Measurements from ENCODE around the gene SMARCB1.
A peak's percentile ranks its signal among the peaks of the same experiment; 100 is the strongest.

Gene SMARCB1

GRCh38 chr22:23774114-23774921 lies 12.4 kb upstream of the SMARCB1 start:
- no peak for DNase-seq (ENCODE audit: low read depth in 2 of 2)
- no peak overlapping the region for H3K4me3 ChIP-seq (replicated peaks in 1 of 2; ENCODE audit: low read depth in 2 of 2, low read length in 2 of 2)
- no peak for TF ChIP-seq CTCF (IDR thresholded peaks at IDR 0.05; ENCODE audit: low read depth, low read length)

- peak in 1 of 2 donors; percentile 83 for DNase-seq (ENCODE audit: low read depth in 2 of 2)
- H3K4me3 ChIP-seq (replicated peaks in 1 of 2; ENCODE audit: low read depth in 2 of 2, low read length in 2 of 2), result no peak overlapping the region
- no peak for TF ChIP-seq CTCF (IDR thresholded peaks at IDR 0.05; ENCODE audit: low read depth, low read length)
Measured at GRCh38 chr22:23774922-23775436, 11.8 kb upstream of the SMARCB1 start.

GRCh38 chr22:23775779-23776375 lies 10.9 kb upstream of the SMARCB1 start:
- no peak for DNase-seq (ENCODE audit: low read depth in 2 of 2)
- TF ChIP-seq CTCF (IDR thresholded peaks at IDR 0.05; ENCODE audit: low read depth, low read length), result no peak
- H3K4me3 ChIP-seq (replicated peaks in 1 of 2; ENCODE audit: low read depth in 2 of 2, low read length in 2 of 2), result no peak overlapping the region

- no peak overlapping the region for H3K4me3 ChIP-seq (replicated peaks in 1 of 2; ENCODE audit: low read depth in 2 of 2, low read length in 2 of 2)
- TF ChIP-seq CTCF (IDR thresholded peaks at IDR 0.05; ENCODE audit: low read depth, low read length), result no peak
- no peak for DNase-seq (ENCODE audit: low read depth in 2 of 2)
Measured at GRCh38 chr22:23777776-23778576, 8.8 kb upstream of the SMARCB1 start.

GRCh38 chr22:23778577-23778900 lies 8.2 kb upstream of the SMARCB1 start:
- TF ChIP-seq CTCF (IDR thresholded peaks at IDR 0.05; ENCODE audit: low read depth, low read length), result no peak
- no peak for DNase-seq (ENCODE audit: low read depth in 2 of 2)
- H3K4me3 ChIP-seq (replicated peaks in 1 of 2; ENCODE audit: low read depth in 2 of 2, low read length in 2 of 2), result no peak overlapping the region

GRCh38 chr22:23779083-23779482 lies 7.7 kb upstream of the SMARCB1 start:
- no peak for TF ChIP-seq CTCF (IDR thresholded peaks at IDR 0.05; ENCODE audit: low read depth, low read length)
- DNase-seq (ENCODE audit: low read depth in 2 of 2), result no peak

More at GRCh38 chr22:23779083-23779482, 7.7 kb upstream of the SMARCB1 start:
- no peak overlapping the region for H3K4me3 ChIP-seq (replicated peaks in 1 of 2; ENCODE audit: low read depth in 2 of 2, low read length in 2 of 2)

All from cardiac fibroblast (primary cell).